ENCODE results near the gene IQGAP2.
"Not testable (repeated sequence)": the region's sequence is repeated elsewhere in the genome, so short reads cannot be mapped to it uniquely, and the experiment has no call there.

Gene IQGAP2, protein sequence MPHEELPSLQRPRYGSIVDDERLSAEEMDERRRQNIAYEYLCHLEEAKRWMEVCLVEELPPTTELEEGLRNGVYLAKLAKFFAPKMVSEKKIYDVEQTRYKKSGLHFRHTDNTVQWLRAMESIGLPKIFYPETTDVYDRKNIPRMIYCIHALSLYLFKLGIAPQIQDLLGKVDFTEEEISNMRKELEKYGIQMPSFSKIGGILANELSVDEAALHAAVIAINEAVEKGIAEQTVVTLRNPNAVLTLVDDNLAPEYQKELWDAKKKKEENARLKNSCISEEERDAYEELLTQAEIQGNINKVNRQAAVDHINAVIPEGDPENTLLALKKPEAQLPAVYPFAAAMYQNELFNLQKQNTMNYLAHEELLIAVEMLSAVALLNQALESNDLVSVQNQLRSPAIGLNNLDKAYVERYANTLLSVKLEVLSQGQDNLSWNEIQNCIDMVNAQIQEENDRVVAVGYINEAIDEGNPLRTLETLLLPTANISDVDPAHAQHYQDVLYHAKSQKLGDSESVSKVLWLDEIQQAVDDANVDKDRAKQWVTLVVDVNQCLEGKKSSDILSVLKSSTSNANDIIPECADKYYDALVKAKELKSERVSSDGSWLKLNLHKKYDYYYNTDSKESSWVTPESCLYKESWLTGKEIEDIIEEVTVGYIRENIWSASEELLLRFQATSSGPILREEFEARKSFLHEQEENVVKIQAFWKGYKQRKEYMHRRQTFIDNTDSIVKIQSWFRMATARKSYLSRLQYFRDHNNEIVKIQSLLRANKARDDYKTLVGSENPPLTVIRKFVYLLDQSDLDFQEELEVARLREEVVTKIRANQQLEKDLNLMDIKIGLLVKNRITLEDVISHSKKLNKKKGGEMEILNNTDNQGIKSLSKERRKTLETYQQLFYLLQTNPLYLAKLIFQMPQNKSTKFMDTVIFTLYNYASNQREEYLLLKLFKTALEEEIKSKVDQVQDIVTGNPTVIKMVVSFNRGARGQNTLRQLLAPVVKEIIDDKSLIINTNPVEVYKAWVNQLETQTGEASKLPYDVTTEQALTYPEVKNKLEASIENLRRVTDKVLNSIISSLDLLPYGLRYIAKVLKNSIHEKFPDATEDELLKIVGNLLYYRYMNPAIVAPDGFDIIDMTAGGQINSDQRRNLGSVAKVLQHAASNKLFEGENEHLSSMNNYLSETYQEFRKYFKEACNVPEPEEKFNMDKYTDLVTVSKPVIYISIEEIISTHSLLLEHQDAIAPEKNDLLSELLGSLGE (N-terminal part only)

DNA sequence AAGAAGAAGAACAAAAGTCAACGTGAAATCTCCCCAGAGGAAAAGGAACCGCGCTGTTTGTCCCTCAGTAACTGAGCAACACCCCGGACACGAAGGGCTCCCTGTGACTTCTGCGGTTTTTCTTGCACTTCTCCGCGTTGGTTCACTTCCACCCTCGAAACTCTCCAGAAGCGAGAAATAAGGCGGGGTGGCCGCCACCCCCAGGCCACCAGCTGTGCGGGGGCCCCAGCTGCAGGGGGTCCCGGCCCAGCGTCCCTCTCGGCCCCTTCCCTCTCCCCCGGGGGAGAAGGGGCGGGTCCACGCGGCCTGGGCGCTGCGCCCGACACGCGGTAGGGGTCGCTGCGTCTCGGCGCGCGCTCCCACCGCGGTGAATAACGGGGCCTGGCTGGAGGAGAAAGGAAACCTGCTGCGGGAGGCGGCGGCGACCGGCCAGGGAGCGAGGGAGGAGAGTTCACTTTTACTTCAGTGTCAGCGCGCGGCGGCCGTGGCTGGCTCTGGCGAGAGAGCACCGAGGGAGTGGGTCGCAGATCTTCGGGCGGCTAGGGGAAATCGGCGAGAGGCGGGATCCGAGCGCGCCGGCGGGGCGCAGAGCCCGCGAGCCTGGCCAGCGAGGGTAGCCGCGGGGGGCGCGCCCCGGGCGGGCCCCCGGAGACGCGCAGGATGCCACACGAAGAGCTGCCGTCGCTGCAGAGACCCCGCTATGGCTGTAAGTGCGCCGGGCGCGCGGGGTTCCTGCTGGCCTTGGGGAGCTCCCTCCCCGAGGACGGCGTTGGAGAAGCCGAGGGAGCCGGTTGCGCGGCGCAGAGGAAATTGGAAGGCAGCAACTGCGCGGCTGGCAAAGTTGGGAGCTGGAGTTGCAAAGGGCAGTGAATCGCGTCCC, at the start of gene IQGAP2:
IQGAP2 (plus strand) TSS at position 400 of the 880 bp plus-strand sequence; CDS start at position 661, 261 bp downstream.
- DNase-seq, result peak; percentile 92 to 95

DNA sequence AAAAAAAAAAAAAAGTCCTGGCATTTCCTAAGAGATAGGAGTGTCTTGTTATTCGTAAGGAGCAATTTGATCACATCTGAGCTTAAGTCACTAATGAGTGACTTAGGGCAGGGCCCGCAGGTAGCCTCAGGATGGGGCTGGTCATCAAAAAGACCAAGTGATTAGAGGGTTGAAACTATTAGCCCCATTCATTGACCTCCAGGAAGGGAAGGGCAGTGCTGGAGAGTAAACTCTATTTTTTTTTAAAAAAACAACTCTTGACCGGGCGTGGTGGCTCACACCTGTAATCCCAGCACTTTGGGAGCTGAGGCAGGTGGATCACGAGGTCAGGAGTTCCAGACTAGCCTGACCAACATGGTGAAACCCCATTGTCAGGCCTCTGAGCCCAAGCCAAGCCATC, 46.2 kb upstream of the IQGAP2 start:
- DNase-seq, result no peak

- no peak for DNase-seq
These were observed 39.5 kb upstream of the IQGAP2 start for GRCh38 chr5:76363352-76364225.

DNA sequence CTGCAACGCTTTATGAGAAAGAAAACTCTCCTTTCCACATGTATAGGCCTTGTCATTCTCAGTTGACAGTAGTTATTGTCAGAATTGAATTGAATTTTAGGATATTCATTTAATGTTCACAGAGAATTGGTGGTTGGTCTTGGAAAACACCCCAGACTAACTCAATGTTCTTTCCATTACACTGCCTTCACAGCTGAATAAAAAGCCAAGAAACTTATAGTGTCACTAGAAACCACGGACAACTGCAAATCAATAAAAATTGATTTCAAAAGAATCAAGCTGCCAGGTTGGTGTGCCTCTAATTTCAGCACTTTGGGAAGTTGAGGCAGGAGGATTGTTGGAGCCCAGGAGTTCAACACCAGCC, 38.9 kb upstream of the IQGAP2 start:
- DNase-seq, result no peak

GRCh38 chr5:76365561-76365960, 37.5 kb upstream of the IQGAP2 start:
- DNase-seq, result peak; percentile 43 to 69

DNA sequence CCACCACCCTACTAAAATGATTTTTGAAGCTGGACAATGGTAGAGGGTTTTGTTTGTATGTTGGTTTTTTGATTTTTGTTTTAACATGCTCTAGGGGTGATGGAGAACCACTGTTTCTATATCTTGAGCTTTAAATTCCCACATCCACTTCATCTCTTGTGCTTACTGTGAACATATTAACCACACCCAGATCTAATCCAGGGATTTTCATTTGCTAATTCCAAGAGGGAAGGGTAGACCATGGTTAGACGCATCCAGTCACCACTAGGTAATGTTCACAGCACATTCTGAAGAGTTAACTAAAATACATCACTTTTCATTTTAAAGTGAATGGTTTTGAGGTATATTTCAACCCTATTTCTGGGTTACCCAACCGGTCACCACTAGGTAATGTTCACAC, 36.5 kb upstream of the IQGAP2 start:
- no peak for DNase-seq

DNA sequence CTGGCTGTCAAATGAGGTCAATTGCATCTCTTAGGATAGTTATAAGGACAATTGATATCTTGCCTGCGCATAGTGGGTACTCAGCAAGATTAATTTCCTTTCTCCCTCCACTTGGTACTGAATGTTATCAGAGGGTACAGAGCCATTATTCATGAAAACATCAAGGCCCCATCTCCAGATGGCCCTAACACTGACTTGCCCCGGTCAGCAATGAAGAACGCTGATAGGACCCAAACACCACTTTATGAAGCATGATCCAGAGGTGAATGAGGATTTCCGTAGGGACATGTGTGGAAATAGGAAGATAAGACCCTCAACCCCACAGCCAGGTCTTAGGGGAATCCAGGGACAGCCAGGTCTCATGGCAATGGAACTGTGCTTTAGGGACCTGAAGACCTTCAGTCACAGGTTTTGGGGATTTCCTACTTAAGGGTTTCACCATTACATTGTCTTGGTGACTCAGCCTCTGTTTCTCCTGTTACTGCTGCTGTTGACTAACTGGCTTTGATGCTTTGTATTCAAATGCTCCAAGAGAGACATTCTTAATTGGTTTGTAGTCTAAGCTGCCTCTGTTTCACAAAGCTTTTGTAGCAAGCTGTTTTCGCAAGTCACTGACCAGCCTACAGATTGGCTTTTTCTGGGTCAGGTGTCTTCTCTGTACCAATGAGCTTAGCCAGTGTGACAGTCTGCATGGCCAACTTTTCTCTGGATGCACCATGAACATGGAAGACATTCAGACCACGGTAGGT, 35.3 kb upstream of the IQGAP2 start:
- no peak for DNase-seq

DNA sequence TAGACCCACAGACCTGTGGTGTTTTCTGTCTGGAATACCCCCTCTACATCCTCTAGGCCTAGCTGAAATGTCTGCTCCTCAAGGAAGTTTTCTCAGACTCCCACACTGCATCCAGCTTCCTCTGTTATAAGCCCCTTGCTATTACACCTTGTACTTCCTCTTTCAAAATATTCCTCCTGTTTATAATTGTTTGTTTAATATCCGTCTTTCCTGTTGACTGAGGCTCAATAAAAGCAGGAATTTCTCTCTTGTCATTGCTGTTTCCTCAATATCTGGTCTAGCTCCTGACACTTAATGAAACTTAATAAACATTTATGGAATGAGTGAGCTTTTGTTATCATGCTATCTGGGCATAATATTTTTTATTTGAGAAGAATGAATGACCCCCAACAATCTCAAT, 34.1 kb upstream of the IQGAP2 start:
- DNase-seq, result no peak

GRCh38 chr5:76369668-76370067, 33.4 kb upstream of the IQGAP2 start:
- not testable (repeated sequence) for DNase-seq

- DNase-seq, result no peak
These were observed 31.1 kb upstream of the IQGAP2 start for GRCh38 chr5:76371960-76372322.

DNA sequence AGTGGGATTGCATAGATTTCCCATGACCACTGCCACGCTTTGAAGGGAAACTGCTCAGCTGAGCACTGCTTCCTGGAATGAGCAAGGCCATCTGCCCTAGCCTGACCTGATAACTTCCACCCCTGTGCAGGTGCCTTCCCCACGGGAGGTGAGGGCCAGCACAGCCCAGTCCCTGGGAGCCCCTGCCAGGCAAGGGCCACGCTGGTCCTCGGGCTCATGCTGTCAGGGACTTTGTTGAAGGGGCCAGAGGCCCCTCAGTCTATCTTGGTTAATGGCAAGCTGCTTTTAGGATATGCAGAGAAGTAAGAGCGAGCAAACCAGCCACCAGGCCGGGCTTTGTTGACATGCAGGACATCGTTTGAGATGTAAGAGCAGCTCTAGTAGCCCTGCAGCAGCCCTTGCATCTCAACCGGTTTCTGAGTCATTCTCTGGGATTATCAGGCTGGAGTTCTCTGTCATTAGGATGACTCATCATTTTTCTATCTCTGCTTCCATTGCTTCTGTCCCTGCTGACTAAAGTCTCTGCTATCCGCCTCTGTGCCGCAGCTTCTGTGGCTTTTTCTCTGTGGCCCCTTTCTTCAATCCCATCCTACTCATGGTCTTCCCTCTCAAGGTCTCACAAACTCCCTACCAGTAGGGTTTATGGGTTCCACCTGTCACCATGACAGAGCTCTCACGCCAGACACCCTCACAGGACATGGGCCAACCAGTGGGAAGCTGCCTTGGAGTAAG, 30.6 kb upstream of the IQGAP2 start:
- DNase-seq, result peak; percentile 18 to 22

DNA sequence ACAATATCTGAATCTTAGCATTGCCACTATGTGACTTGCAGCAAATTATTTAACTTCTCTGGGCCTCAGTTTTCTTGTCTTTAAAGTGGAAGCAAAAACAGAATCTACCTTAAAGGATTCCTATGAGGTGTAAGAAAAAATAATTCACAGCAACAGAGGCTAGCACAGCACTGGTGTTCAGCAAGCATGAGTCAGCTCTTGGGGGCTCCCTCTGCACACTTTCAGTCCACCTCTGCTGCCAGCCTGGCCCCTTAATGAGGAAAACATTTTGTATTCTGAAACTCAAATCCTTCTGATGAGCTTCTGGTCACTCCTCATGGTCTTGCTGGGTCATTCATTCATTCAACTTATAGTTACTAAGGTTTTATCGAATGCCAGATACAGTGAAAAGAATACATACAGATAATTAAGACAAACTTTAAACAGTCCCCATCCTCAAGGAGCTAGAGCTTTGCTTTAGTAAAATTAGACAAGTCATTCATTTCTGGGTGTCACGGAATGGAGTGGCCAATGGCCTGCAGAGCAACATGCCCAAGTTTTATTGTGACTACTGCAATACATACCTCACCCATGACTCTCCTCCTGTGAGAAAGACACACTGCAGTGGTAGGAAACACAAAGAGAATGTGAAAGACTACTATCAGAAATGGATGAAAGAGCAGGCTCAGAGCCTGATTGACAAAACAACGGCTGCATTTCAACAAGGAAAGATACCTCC, 26.8 kb upstream of the IQGAP2 start:
- DNase-seq, result no peak

- DNase-seq, result no peak
These were observed 26.2 kb upstream of the IQGAP2 start for GRCh38 chr5:76376866-76377230.

GRCh38 chr5:76378355-76378754, 24.7 kb upstream of the IQGAP2 start:
- no peak for DNase-seq

DNA sequence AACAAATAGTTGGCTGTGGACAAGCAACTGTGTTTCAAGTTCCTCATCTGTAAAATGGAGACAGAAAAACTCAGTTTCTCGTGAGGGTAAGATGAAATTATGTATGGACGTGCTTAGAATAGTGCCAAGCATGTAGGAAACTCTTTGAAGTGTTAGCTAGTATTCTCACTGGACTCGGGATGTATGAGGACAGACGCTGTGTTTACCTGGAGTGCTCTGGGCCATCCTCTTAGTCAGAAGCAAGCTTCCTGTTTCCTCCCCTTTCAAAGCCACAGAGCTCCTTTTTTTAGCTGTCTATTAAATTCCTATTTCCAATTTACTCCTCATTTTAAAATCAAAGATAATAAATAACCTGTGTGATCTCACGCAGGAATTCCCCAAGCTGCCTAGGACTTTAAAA, 23.8 kb upstream of the IQGAP2 start:
- peak; percentile 21 to 26 for DNase-seq

- no peak for DNase-seq
These were observed 23.2 kb upstream of the IQGAP2 start for GRCh38 chr5:76379855-76380254.

- no peak for DNase-seq
These were observed 22.6 kb upstream of the IQGAP2 start for GRCh38 chr5:76380346-76381066.

DNA sequence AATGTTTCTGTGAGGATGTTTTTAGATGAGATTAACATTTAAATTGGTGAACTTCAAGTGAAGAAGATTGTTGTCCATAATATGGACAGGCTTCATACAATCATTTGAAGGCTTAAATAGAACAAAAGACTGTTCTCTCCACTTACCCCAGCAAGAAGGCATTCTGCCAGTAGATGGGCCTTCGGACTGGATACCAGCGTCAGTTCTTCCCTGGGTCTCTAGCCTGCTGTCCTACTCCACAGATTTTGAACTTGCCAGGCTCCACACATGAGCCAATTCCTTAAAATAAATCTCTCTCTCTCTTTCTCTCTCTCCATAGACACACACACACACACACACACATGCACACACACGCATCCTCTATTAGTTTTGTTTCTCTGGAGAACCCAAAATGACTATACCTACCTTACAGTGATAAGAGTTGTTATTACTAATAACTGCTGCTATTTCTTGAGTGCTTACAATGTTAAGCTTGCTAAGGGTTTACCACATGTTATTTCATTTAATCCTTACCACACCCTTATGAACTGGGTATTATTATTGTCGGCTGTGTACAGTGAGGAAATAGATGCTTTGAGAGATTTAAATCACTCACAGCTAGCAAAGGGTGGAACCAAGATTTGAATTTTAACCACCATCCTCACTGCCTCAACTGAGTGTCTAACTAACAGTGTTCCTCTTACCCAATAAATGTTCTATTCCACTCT, 19.8 kb upstream of the IQGAP2 start:
- DNase-seq, result no peak

Data from Kasumi-1 (cell line).